CD14-positive monocyte (primary cell): Measurements from ENCODE around the gene RTRAF. TPM values are rescaled to one million over a fixed set of nuclear protein-coding genes. Genes with fewer than 3 reads are reported as not detected.

Experiments used
- DNase-seq, 3 donors: peaks; one replicate each; pipeline ENCODE4 v3.0.0-alpha.2; 2011 to 2022
- H2AFZ ChIP-seq: 2 replicates; pipeline ENCODE4 v1.6.0; 2012; ENCODE audit warnings: mild to moderate bottlenecking, low read depth, low read length, inconsistent platforms; ENCODE audit not compliant: insufficient read depth, poor library complexity, severe bottlenecking
- H3K27ac ChIP-seq, 2 donors: 1 replicate in 1 of 2; 2 replicates in 1 of 2; pipeline ENCODE4 v1.5.1; 2012 to 2013; ENCODE audit warnings: low read length in 2 of 2, control low read depth in 1 of 2, inconsistent platforms in 1 of 2, low read depth in 1 of 2, mild to moderate bottlenecking in 1 of 2
- H3K27me3 ChIP-seq, 2 donors: one replicate each; pipeline versions ENCODE4 v1.6.0 to v1.6.1; 2011 to 2013; ENCODE audit warnings: low read length in 2 of 2; ENCODE audit not compliant: control insufficient read depth in 2 of 2, insufficient read depth in 2 of 2
- H3K36me3 ChIP-seq, 2 donors: replicated peaks in 1 of 2; 1 replicate in 1 of 2; 2 replicates in 1 of 2; pipeline versions ENCODE4 v1.5.1 to v1.6.1; 2012 to 2013; ENCODE audit warnings: low read length in 2 of 2, control low read depth in 1 of 2, inconsistent platforms in 1 of 2, mild to moderate bottlenecking in 1 of 2; ENCODE audit not compliant: insufficient read depth in 2 of 2, control insufficient read depth in 1 of 2
- H3K4me1 ChIP-seq, 2 donors: 1 replicate in 1 of 2; 2 replicates in 1 of 2; pipeline versions ENCODE4 v1.5.1 to v1.6.1; 2012 to 2013; ENCODE audit warnings: low read length in 2 of 2, control low read depth in 1 of 2, inconsistent platforms in 1 of 2, mild to moderate bottlenecking in 1 of 2, moderate library complexity in 1 of 2; ENCODE audit not compliant: insufficient read depth in 2 of 2, control insufficient read depth in 1 of 2
- H3K4me2 ChIP-seq: replicated peaks from 2 replicates; pipeline ENCODE3; 2012; ENCODE audit warnings: low read length, moderate library complexity, mild to moderate bottlenecking; ENCODE audit not compliant: poor library complexity, severe bottlenecking; ENCODE audit errors: extremely low read depth
- H3K4me3 ChIP-seq, 3 experiments: fragments of 200-600 bp in 1 of 3; sonication (generic) in 1 of 3; replicated peaks in 1 of 3; 1 replicate in 2 of 3; 2 replicates in 1 of 3; pipeline ENCODE4 v1.5.1; 2011 to 2013; ENCODE audit warnings: low read length in 3 of 3, mild to moderate bottlenecking in 3 of 3, control low read depth in 2 of 3, low read depth in 2 of 3, inconsistent platforms in 1 of 3, moderate library complexity in 1 of 3
- H3K79me2 ChIP-seq: 2 replicates; pipeline ENCODE4 v1.6.0; 2012; ENCODE audit warnings: mild to moderate bottlenecking, control low read depth, inconsistent platforms, low read length, moderate library complexity; ENCODE audit not compliant: insufficient read depth
- H3K9ac ChIP-seq: 2 replicates; pipeline ENCODE4 v1.6.0; 2017; ENCODE audit warnings: low read length, mild to moderate bottlenecking; ENCODE audit not compliant: insufficient read depth, poor library complexity, severe bottlenecking
- H3K9me3 ChIP-seq, 2 donors: replicated peaks in 1 of 2; 1 replicate in 1 of 2; 2 replicates in 1 of 2; pipeline versions ENCODE4 v1.5.1 to v1.6.1; 2012 to 2013; ENCODE audit warnings: low read length in 2 of 2, control low read depth in 1 of 2; ENCODE audit not compliant: control insufficient read depth in 1 of 2, insufficient read depth in 1 of 2
- H4K20me1 ChIP-seq: 2 replicates; pipeline ENCODE4 v1.6.0; 2012; ENCODE audit warnings: mild to moderate bottlenecking, low read length, control low read depth, moderate library complexity; ENCODE audit not compliant: insufficient read depth
- H3K27ac Mint-ChIP-seq, 7 donors: one replicate each; pipeline ENCODE4 v1.8.0; 2020; ENCODE audit warnings: mild to moderate bottlenecking in 7 of 7, mixed read lengths in 7 of 7, moderate library complexity in 6 of 7, inconsistent platforms in 2 of 7
- H3K27me3 Mint-ChIP-seq, 3 donors: one replicate each; pipeline ENCODE4 v1.8.0; 2021 to 2022; ENCODE audit warnings: low read depth in 3 of 3, mild to moderate bottlenecking in 3 of 3, mixed read lengths in 3 of 3, moderate library complexity in 3 of 3, inconsistent platforms in 1 of 3
- H3K36me3 Mint-ChIP-seq, 2 donors: one replicate each; pipeline ENCODE4 v1.8.0; 2020; ENCODE audit warnings: mixed read lengths in 2 of 2, inconsistent platforms in 1 of 2, mild to moderate bottlenecking in 1 of 2
- H3K4me1 Mint-ChIP-seq: one replicate; pipeline ENCODE4 v1.8.0; 2020; ENCODE audit warnings: mild to moderate bottlenecking, mixed read lengths
- H3K4me3 Mint-ChIP-seq, 2 donors: one replicate each; pipeline ENCODE4 v1.8.0; 2020; ENCODE audit warnings: mild to moderate bottlenecking in 2 of 2, mixed read lengths in 2 of 2, moderate library complexity in 1 of 2
- H3K9me3 Mint-ChIP-seq, 7 donors: one replicate each; pipeline ENCODE4 v1.8.0; 2020 to 2022; ENCODE audit warnings: mixed read lengths in 7 of 7, mild to moderate bottlenecking in 6 of 7, moderate library complexity in 6 of 7, inconsistent platforms in 2 of 7
- WGBS: methylation state at CpG from one replicate; pipeline ENCODE4 v1.1.5; 2013; ENCODE audit warnings: missing lambda C conversion rate; ENCODE audit not compliant: insufficient coverage; 5-methylcytosine and 5-hydroxymethylcytosine counted together
- intact Hi-C, 2 donors: fragments of 100-400 bp; cut with micrococcal nuclease; formaldehyde crosslinking; loops; one replicate each; pipeline versions ENCODE4 v1.15.0 to v1.15.1; 2023
- polyA plus RNA-seq, 3 donors: library from polyadenylated mRNA; depleted of rRNA in 1 of 3; unstranded in 2 of 3; stranded (reverse) in 1 of 3; fragments of 300-500 nt in 2 of 3; fragments of >200 nt in 1 of 3; fragmentation: Illumina TruSeq in 2 of 3; gene quantifications; 1 replicate in 2 of 3; 2 replicates in 1 of 3; pipeline ENCODE4 v1.2.3, GENCODE V29; 2012 to 2021
- TF ChIP-seq, protein P1 (sequence below): fragments of 200-600 bp; IDR thresholded peaks from one replicate; pipeline ENCODE4 v1.8.0; 2022; ENCODE audit warnings: antibody characterized with exemption, mild to moderate bottlenecking

Gene RTRAF
- polyA plus RNA-seq, 3 donors = 51.6 to 152 (median 149) TPM

DNA sequence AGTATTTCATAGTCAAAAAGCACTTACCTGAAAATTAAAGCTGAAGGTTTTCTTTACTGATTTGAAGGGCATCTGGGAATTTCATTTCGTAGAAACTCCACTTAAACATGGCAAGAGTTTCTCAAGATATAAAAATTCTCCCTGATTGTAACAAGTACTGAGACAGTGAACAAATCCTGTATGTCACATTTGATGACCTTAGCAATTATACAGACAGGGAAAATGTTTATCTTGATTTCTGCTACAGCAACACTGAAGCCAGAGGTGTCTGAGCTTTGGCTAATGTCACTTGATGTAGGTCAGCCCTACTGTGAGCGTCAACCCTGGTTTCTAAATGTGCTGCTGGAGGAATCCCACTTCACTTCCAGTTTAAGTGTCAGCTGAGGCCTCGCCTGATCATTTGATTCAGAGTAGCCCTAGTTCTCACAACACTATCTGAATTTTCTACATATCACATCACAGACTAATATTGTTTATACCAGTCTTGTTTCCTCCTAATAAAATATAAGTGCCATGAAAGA lies 20.9 kb downstream of the RTRAF start:
- no peaks in the 10 kb centered on the region for H3K4me1 ChIP-seq
- WGBS = 100% methylated on average over 1 of the region's 3 CpGs
- no peaks in the 10 kb centered on the region for H3K27me3 Mint-ChIP-seq
- H3K27ac ChIP-seq = no peak overlapping the region
- peaks cover 64 to 67% of the 10 kb centered on the region in 2 donors for H3K36me3 ChIP-seq
- H3K4me2 ChIP-seq = no peak overlapping the region
- no peak overlapping the region for H2AFZ ChIP-seq
- no peaks in the 10 kb centered on the region for H3K9me3 Mint-ChIP-seq
- peaks cover 4% of the 10 kb centered on the region for H3K4me1 Mint-ChIP-seq
- no peaks in the 10 kb centered on the region for H4K20me1 ChIP-seq
- intact Hi-C loops = no loop called here
- no peaks in the 10 kb centered on the region for H3K27me3 ChIP-seq
- no peak overlapping the region for H3K4me3 Mint-ChIP-seq
- H3K27ac Mint-ChIP-seq = no peak overlapping the region
- H3K79me2 ChIP-seq = no peaks in the 10 kb centered on the region
- DNase-seq = no peak
- peaks cover 57 to 61% of the 10 kb centered on the region in 2 donors for H3K36me3 Mint-ChIP-seq
- TF ChIP-seq, protein P1, sequence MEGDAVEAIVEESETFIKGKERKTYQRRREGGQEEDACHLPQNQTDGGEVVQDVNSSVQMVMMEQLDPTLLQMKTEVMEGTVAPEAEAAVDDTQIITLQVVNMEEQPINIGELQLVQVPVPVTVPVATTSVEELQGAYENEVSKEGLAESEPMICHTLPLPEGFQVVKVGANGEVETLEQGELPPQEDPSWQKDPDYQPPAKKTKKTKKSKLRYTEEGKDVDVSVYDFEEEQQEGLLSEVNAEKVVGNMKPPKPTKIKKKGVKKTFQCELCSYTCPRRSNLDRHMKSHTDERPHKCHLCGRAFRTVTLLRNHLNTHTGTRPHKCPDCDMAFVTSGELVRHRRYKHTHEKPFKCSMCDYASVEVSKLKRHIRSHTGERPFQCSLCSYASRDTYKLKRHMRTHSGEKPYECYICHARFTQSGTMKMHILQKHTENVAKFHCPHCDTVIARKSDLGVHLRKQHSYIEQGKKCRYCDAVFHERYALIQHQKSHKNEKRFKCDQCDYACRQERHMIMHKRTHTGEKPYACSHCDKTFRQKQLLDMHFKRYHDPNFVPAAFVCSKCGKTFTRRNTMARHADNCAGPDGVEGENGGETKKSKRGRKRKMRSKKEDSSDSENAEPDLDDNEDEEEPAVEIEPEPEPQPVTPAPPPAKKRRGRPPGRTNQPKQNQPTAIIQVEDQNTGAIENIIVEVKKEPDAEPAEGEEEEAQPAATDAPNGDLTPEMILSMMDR = no peak
- H3K9me3 ChIP-seq = no peaks in the 10 kb centered on the region
- H3K9ac ChIP-seq = no peak overlapping the region
- no peak overlapping the region for H3K4me3 ChIP-seq

DNA sequence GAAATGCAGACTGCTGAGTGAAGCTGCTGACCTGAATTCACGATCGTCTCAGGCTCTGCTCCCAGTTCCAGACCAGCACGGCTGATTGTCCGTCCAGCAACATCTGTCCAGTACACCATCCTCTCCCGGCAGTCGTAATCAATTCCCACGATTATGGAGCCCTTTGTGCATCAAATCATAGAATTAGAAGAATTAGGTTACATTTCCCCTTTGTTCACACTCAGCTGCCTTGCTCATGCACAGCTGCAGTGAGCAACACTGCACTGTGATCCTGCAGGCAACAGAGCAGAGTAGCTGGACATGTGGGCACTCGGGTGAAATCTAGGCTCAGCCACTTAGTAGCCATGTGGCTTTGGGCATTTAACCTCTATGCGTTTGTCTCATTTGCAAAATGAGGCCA lies 22.2 kb downstream of the RTRAF start:
- no peaks in the 10 kb centered on the region for H4K20me1 ChIP-seq
- peaks cover 52 to 54% of the 10 kb centered on the region in 2 donors for H3K36me3 ChIP-seq
- no peaks in the 10 kb centered on the region for H3K9me3 Mint-ChIP-seq
- H3K4me2 ChIP-seq = no peak overlapping the region
- no peak overlapping the region for H3K4me3 Mint-ChIP-seq
- no peak overlapping the region for H2AFZ ChIP-seq
- H3K36me3 Mint-ChIP-seq = peaks cover 44 to 50% of the 10 kb centered on the region in 2 donors
- 98% methylated on average over 6 of the region's 9 CpGs for WGBS
- no peaks in the 10 kb centered on the region for H3K9me3 ChIP-seq
- TF ChIP-seq, protein P1 = no peak
- H3K79me2 ChIP-seq = no peaks in the 10 kb centered on the region
- no peak overlapping the region for H3K9ac ChIP-seq
- H3K27me3 Mint-ChIP-seq = peaks cover under 1% of the 10 kb centered on the region in 3 donors
- H3K4me3 ChIP-seq = no peak overlapping the region
- H3K27ac ChIP-seq = no peak overlapping the region
- H3K4me1 Mint-ChIP-seq = peaks cover 4% of the 10 kb centered on the region
- intact Hi-C loops = no loop called here
- H3K27ac Mint-ChIP-seq = no peak overlapping the region
- H3K27me3 ChIP-seq = no peaks in the 10 kb centered on the region
- DNase-seq = no peak
- no peaks in the 10 kb centered on the region for H3K4me1 ChIP-seq
